ENCODE measurements around the gene ZNF333.
"Not testable (repeated sequence)": the region's sequence is repeated elsewhere in the genome, so short reads cannot be mapped to it uniquely, and the experiment has no call there.

ZNF333 gene

DNA sequence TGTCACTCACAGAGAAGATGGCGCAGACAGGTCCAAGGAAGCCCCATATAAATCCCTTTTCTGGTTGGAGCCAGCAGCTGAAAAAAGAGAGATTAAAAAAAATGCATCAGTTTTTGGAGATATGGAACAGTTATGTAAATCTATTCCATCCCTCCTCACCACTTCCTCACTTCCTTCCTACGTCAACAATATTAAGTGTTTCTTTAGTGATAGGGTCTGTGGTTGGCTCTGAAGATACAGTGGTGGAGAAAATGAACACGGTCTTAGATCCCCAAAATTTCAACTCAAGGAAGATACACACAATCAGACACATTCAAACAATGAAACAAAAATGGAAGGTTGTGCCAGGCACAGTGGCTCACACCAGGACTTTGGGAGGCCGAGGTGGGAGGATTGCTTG, 57.0 kb downstream of the ZNF333 start:
- TF ChIP-seq, protein P1, sequence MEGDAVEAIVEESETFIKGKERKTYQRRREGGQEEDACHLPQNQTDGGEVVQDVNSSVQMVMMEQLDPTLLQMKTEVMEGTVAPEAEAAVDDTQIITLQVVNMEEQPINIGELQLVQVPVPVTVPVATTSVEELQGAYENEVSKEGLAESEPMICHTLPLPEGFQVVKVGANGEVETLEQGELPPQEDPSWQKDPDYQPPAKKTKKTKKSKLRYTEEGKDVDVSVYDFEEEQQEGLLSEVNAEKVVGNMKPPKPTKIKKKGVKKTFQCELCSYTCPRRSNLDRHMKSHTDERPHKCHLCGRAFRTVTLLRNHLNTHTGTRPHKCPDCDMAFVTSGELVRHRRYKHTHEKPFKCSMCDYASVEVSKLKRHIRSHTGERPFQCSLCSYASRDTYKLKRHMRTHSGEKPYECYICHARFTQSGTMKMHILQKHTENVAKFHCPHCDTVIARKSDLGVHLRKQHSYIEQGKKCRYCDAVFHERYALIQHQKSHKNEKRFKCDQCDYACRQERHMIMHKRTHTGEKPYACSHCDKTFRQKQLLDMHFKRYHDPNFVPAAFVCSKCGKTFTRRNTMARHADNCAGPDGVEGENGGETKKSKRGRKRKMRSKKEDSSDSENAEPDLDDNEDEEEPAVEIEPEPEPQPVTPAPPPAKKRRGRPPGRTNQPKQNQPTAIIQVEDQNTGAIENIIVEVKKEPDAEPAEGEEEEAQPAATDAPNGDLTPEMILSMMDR (IDR thresholded peaks at IDR 0.05; ENCODE audit: low read depth, low read length): no peak

GRCh38 chr19:14748601-14749000, 58.8 kb downstream of the ZNF333 start:
- TF ChIP-seq, protein P1 (IDR thresholded peaks at IDR 0.05; ENCODE audit: low read depth, low read length): no peak
- DNase-seq (ENCODE audit: extremely low read depth, low read depth): no peak

More for the DNA sequence above, 57.0 kb downstream of the ZNF333 start:
- no peak for DNase-seq (ENCODE audit: extremely low read depth, low read depth)

DNA sequence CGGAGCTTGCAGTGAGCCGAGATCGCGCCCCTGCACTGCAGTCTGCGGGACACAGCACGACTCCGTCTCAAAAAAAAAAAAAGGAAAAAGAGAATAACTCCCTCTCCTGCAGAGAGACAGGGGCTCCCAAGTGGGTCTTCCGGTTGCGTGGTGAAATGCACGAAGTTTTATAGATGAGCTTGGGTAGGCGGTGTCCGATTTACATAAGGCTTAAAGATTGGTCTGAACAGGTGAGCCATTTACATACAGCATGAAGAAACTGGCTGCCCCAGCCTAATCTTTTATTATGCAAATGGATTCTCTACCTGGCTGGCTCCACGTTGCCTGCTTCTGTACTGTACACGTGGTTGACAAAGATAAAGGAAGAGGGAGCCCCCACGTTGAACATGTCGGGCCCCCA, 69.0 kb downstream of the ZNF333 start:
- DNase-seq (ENCODE audit: extremely low read depth, low read depth): no peak
- TF ChIP-seq, protein P1 (IDR thresholded peaks at IDR 0.05; ENCODE audit: low read depth, low read length): no peak

DNA sequence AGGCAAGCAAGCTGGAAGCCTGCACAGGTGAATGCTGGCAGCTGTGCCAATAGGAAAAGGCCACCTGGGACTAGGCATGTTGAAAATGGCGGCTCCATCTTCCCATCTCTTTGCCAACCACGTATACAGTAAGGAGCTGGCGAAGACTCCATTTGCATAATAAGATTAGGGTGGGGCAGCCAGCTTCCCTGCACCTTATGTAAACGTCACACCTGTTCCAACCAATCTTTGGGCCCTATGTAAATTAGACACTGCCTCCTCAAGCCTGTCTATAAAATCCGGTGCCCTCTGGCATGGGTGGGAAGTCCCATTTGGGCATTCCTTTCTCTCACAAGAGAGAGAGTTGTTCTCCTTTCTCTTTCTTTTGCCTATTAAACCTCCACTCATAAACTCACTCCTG, 71.8 kb downstream of the ZNF333 start:
- no peak for DNase-seq (ENCODE audit: extremely low read depth, low read depth)
- TF ChIP-seq, protein P1 (IDR thresholded peaks at IDR 0.05; ENCODE audit: low read depth, low read length): no peak

GRCh38 chr19:14762111-14762510, 72.3 kb downstream of the ZNF333 start:
- DNase-seq (ENCODE audit: extremely low read depth, low read depth): no peak
- TF ChIP-seq, protein P1 (IDR thresholded peaks at IDR 0.05; ENCODE audit: low read depth, low read length): no peak

DNA sequence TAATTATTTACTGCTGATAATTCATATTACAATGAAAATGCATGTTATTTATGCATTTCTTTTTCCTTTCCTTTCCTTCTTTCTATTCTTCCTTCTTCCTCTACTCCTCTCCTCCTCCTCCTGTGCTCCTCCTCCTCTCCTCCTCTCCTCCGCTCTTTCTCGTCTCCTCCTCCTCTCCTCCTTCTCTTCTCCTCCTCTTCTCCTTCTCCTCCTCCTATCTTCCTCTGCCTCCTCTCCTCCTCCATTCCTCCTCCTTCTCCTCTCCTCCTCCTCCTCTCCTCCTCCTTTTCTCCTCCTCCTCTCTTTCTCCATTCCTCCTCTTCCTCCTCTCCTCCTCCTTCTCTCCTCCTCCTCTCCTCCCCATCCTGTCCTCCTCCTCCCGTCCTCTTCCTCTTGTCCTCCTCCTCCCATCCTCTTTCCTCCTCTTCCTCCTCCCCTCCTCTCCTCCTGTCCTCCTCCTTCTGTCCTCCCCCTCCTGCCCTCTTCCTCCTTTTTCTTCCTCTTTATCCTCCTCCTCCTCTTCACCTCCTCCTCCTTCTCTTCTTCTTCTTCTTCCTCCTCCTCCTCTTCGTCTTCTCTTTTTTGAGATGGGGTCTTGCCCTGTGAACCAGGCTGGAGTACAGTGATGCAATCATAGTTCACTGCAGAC, 73.8 kb downstream of the ZNF333 start:
- DNase-seq (ENCODE audit: extremely low read depth, low read depth): no peak
- TF ChIP-seq, protein P1 (IDR thresholded peaks at IDR 0.05; ENCODE audit: low read depth, low read length): no peak

- TF ChIP-seq, protein P1 (IDR thresholded peaks at IDR 0.05; ENCODE audit: low read depth, low read length): no peak
- no peak for DNase-seq (ENCODE audit: extremely low read depth, low read depth)
These were observed 74.6 kb downstream of the ZNF333 start for GRCh38 chr19:14764401-14764800.

DNA sequence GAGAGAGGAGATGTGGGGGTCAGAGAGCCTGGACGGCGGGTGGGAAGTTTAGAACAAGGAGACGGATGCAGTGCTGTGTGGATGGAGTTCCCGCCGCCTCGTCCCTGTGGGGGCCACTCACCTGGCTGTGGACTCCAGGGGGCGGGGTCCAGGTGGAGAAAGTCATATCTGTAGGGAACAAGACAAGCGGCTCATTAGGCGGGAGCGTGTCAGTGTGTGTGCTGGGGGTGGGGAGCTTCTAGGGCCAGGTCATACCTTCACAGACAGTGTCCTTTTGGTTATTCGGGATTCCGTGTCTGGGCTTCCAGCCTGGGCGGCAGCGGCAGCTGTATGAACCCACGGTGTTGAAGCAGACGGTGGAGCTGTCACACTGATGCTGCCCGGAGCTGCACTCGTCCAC, 75.6 kb downstream of the ZNF333 start:
- DNase-seq (ENCODE audit: extremely low read depth, low read depth): not testable (repeated sequence)

DNA sequence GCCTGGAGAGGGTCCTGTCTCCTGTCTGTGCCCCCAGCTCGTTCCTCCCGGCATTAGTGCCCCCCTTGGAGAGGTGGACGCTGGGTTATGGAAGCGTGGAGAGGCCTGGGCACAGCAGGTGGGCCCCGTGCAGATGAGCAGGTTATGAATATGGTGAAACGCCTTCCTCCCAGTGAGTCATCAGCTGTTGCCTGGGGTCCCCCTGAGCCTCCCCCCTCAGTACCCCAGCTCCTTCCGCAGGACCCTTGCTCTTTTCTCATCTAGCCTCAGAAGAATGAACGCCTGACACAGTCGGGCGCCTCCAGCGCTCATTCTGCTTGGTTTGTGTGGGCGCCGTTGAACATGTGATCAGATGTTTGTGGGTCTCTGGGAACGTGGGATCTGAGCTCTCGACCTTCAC, 76.0 kb downstream of the ZNF333 start:
- not testable (repeated sequence) for DNase-seq (ENCODE audit: extremely low read depth, low read depth)
